ENCODE measurements around the gene RUFY3. TPM values are rescaled to one million over a fixed set of nuclear protein-coding genes. Genes with fewer than 3 reads are reported as not detected.

RUFY3 gene
- total and polyA plus RNA-seq, 2 of the 13 experiments (the other 11 are each of a cell fraction or from before 2014, with no cell fraction given) = 17.9 to 25.3 TPM

GRCh38 chr4:70747874-70748273 is 26.1 kb downstream of the RUFY3 start (continued):
- TF ChIP-seq BRCA1 (CRISPR knock-in tag; IDR thresholded peaks at IDR 0.05) (no peak), GFI1 (CRISPR knock-in tag; IDR thresholded peaks at IDR 0.05; ENCODE audit: borderline replicate concordance) (no peak)

GRCh38 chr4:70749313-70749712 is 27.5 kb downstream of the RUFY3 start:
- BruUV-seq (replicated peaks) = no TSS peak
- no peaks in the 10 kb centered on the region for H3K9me3 ChIP-seq (ENCODE audit: low read length)
- DNase-seq (ENCODE audit: low spot score) (no peak), ATAC-seq (no peak), FAIRE-seq (no peak)
- POLR2A ChIA-PET = no interaction called here
- H4K20me1 ChIP-seq (ENCODE audit: insufficient read depth, low read length) = no peaks in the 10 kb centered on the region
- H3K27ac ChIP-seq (ENCODE audit: extremely low read length, insufficient read depth, low read length) = no peak overlapping the region
- no peaks in the 10 kb centered on the region for H3K36me3 ChIP-seq (replicated peaks in 1 of 2; ENCODE audit: control insufficient read depth in 1 of 2, insufficient read depth in 2 of 2, low read length in 2 of 2)
- WGBS (ENCODE audit: low lambda C conversion rate) = 97% methylated on average over 1 of the region's 1 CpG
- CTCF ChIA-PET (ENCODE audit: low intra/inter-chr PET ratio, low total read pairs) = no interaction called here
- no peak overlapping the region for H3K4me3 ChIP-seq (replicated peaks in 1 of 3; ENCODE audit: insufficient read depth in 1 of 3, low read depth in 2 of 3, low read length in 3 of 3)
- intact Hi-C loops (cut with micrococcal nuclease; ENCODE audit: unreplicated experiment) = no loop called here
- no peak overlapping the region for H2AFZ ChIP-seq (ENCODE audit: low read length)
- no peaks in the 10 kb centered on the region for H3K27me3 ChIP-seq (ENCODE audit: control insufficient read depth in 1 of 2, insufficient read depth in 2 of 2, low read length in 2 of 2)
- H3K4me2 ChIP-seq (ENCODE audit: low read depth, low read length) = no peak overlapping the region
- no peaks in the 10 kb centered on the region for H3K79me2 ChIP-seq (ENCODE audit: insufficient read depth, low read length)
- H3K4me1 ChIP-seq (ENCODE audit: insufficient read depth, low read length) = no peaks in the 10 kb centered on the region
- in situ Hi-C loops (cut with HindIII; ENCODE audit: extremely low pct_ligation_motif_present, low pct_unique_long_range_greater_than_20kb) = no loop called here
- no peak overlapping the region for H3K9ac ChIP-seq (ENCODE audit: insufficient read depth, low read depth, low read length)
- TF ChIP-seq HNRNPK (IDR thresholded peaks at IDR 0.05; ENCODE audit: low read depth, low read length, poor library complexity, severe bottlenecking) = no peak
- no peak for TF ChIP-seq ZNF18 (CRISPR knock-in tag; IDR thresholded peaks at IDR 0.05; ENCODE audit: insufficient replicate concordance)
- TF ChIP-seq ZNF800 (CRISPR knock-in tag; IDR thresholded peaks at IDR 0.05) = no peak
- no peak for TF ChIP-seq SNRNP70 (IDR thresholded peaks at IDR 0.05; ENCODE audit: low read depth, low read length)
- no peak for TF ChIP-seq ZNF274 (CRISPR knock-in tag; IDR thresholded peaks at IDR 0.05)
- no peak for TF ChIP-seq NFIB (CRISPR knock-in tag; IDR thresholded peaks at IDR 0.05; ENCODE audit: borderline replicate concordance)
- no peak for TF ChIP-seq ZNF512 (CRISPR knock-in tag; IDR thresholded peaks at IDR 0.05)
- TF ChIP-seq EP300 (IDR thresholded peaks at IDR 0.05; ENCODE audit: low read depth in 2 of 2, low read length in 2 of 2) = no peak
- no peak for TF ChIP-seq EP300 (CRISPR knock-in tag; IDR thresholded peaks at IDR 0.05; ENCODE audit: borderline replicate concordance)
- TF ChIP-seq PAF1 (CRISPR knock-in tag; IDR thresholded peaks at IDR 0.05) = no peak
- TF ChIP-seq HMG20B (CRISPR knock-in tag; conservative IDR thresholded peaks at IDR 0.05) = no peak
- no peak for TF ChIP-seq PAXIP1 (CRISPR knock-in tag; conservative IDR thresholded peaks at IDR 0.05)
- no peak for TF ChIP-seq ZIK1 (CRISPR knock-in tag; IDR thresholded peaks at IDR 0.05; ENCODE audit: borderline replicate concordance, low read depth)
